HepG2 (cell line): ENCODE data around the gene ACOT8. TPM values are rescaled to one million over a fixed set of nuclear protein-coding genes. Genes with fewer than 3 reads are reported as not detected.

Source experiments
- BCL6 ChIP-seq: IDR thresholded peaks from 2 replicates; pipeline ENCODE4 v1.6.1; 2016; ENCODE audit warnings: missing genetic modification reagents, missing compliant biosample characterization
- CENPX ChIP-seq: sonication (generic); formaldehyde crosslinking; IDR thresholded peaks from 2 replicates; pipeline ENCODE4 v1.9.0; 2021; ENCODE audit warnings: mild to moderate bottlenecking, missing genetic modification reagents, moderate library complexity
- GPN1 ChIP-seq: sonication (generic); formaldehyde crosslinking; IDR thresholded peaks from 2 replicates; pipeline ENCODE4 v1.5.1; 2020; ENCODE audit warnings: missing genetic modification reagents, borderline replicate concordance
- HNRNPK ChIP-seq: fragments of 200-400 bp; formaldehyde crosslinking; IDR thresholded peaks from 2 replicates; pipeline ENCODE4 v1.6.1; 2018; ENCODE audit warnings: low read length, low read depth, moderate library complexity, mild to moderate bottlenecking; ENCODE audit not compliant: poor library complexity, severe bottlenecking
- MXD1 ChIP-seq: sonication (generic); formaldehyde crosslinking; IDR thresholded peaks from 2 replicates; pipeline ENCODE4 v1.4.0; 2020; ENCODE audit warnings: mild to moderate bottlenecking, missing genetic modification reagents
- POLR2G ChIP-seq: fragments of 200-400 bp; formaldehyde crosslinking; IDR thresholded peaks from 2 replicates; pipeline ENCODE4 v1.6.1; 2018; ENCODE audit warnings: mild to moderate bottlenecking, low read depth, low read length, moderate library complexity
- SYNCRIP ChIP-seq: fragments of 200-400 bp; formaldehyde crosslinking; IDR thresholded peaks from 2 replicates; pipeline ENCODE4 v1.6.1; 2018; ENCODE audit warnings: mild to moderate bottlenecking, low read depth, low read length; ENCODE audit not compliant: insufficient read depth
- TCF12 ChIP-seq, 2 experiments: fragments of 450-650 bp in 1 of 2; sonication (generic) in 1 of 2; formaldehyde crosslinking in 1 of 2; IDR thresholded peaks; 2 replicates each; pipeline versions ENCODE4 v1.6.1 to v1.8.0; 2017 to 2022; ENCODE audit warnings: antibody characterized with exemption in 1 of 2, mild to moderate bottlenecking in 1 of 2, missing genetic modification reagents in 1 of 2, moderate library complexity in 1 of 2
- XBP1 ChIP-seq: sonication (generic); formaldehyde crosslinking; IDR thresholded peaks from 2 replicates; pipeline ENCODE4 v1.5.0; 2020; ENCODE audit warnings: missing genetic modification reagents
- ZBTB21 ChIP-seq: sonication (generic); formaldehyde crosslinking; IDR thresholded peaks from 2 replicates; pipeline ENCODE4 v1.4.0; 2020; ENCODE audit warnings: missing genetic modification reagents
- ZBTB4 ChIP-seq: sonication (generic); formaldehyde crosslinking; IDR thresholded peaks from 2 replicates; pipeline ENCODE4 v1.4.0; 2020; ENCODE audit warnings: missing genetic modification reagents, mild to moderate bottlenecking, borderline replicate concordance
- ZNF275 ChIP-seq: sonication (generic); formaldehyde crosslinking; IDR thresholded peaks from 2 replicates; pipeline ENCODE4 v1.8.0; 2022; ENCODE audit warnings: missing genetic modification reagents, mild to moderate bottlenecking, inconsistent platforms, borderline replicate concordance
- ZNF280B ChIP-seq: sonication (generic); formaldehyde crosslinking; IDR thresholded peaks from 2 replicates; pipeline ENCODE4 v1.5.0; 2020; ENCODE audit warnings: missing genetic modification reagents, mild to moderate bottlenecking, borderline replicate concordance
- ZNF3 ChIP-seq: IDR thresholded peaks from 2 replicates; pipeline ENCODE4 v1.7.0; 2017; ENCODE audit warnings: inconsistent platforms
- ZNF441 ChIP-seq: sonication (generic); formaldehyde crosslinking; IDR thresholded peaks from 2 replicates; pipeline ENCODE4 v1.7.0; 2021; ENCODE audit warnings: missing genetic modification reagents, borderline replicate concordance
- ZNF557 ChIP-seq: sonication (generic); formaldehyde crosslinking; IDR thresholded peaks from 2 replicates; pipeline ENCODE4 v1.4.0; 2020; ENCODE audit warnings: missing genetic modification reagents
- ZNF558 ChIP-seq: sonication (generic); formaldehyde crosslinking; IDR thresholded peaks from 2 replicates; pipeline ENCODE4 v1.9.0; 2022; ENCODE audit warnings: mild to moderate bottlenecking, missing genetic modification reagents, borderline replicate concordance
- ZNF7 ChIP-seq: IDR thresholded peaks from 2 replicates; pipeline ENCODE4 v1.6.1; 2016; ENCODE audit warnings: missing biosample characterization, missing genetic modification reagents
- ZNF770 ChIP-seq: sonication (generic); formaldehyde crosslinking; IDR thresholded peaks from 2 replicates; pipeline ENCODE4 v1.5.0; 2020; ENCODE audit warnings: mild to moderate bottlenecking, missing genetic modification reagents
- ZSCAN9 ChIP-seq: IDR thresholded peaks from 2 replicates; pipeline ENCODE4 v1.6.1; 2016; ENCODE audit warnings: borderline replicate concordance
- polyA plus RNA-seq, 8 experiments: library from polyadenylated mRNA; depleted of rRNA in 3 of 8; stranded (reverse) in 7 of 8; unstranded in 1 of 8; fragments of >200 nt; fragmentation: Illumina TruSeq in 4 of 8; extraction: Trizol in 4 of 8; gene quantifications; 2 replicates each; pipeline versions ENCODE4 v1.2.1 to v1.2.3, GENCODE V29; 2011 to 2016; ENCODE audit warnings: low read depth in 4 of 8, missing spikeins in 1 of 8, mixed read lengths in 1 of 8; ENCODE audit not compliant: insufficient read depth in 1 of 8
- total RNA-seq, 5 experiments: library from RNA; depleted of rRNA; stranded (reverse); fragments of >200 nt; fragmentation: Illumina TruSeq; extraction: Trizol; gene quantifications; 2 replicates each; pipeline ENCODE4 v1.2.3, GENCODE V29; 2016; ENCODE audit warnings: low read depth in 1 of 5

The ACOT8 gene
- total and polyA plus RNA-seq, 2 of the 13 experiments (the other 11 are each of a cell fraction or from before 2014, with no cell fraction given), result 31.4 to 45.5 TPM

- no peak for TF ChIP-seq TCF12 (IDR thresholded peaks at IDR 0.05)
- no peak for TF ChIP-seq TCF12 (CRISPR knock-in tag; IDR thresholded peaks at IDR 0.05)
- TF ChIP-seq XBP1, result no peak
- TF ChIP-seq ZNF7 (CRISPR knock-in tag), result no peak
- peak; percentile 59; the same call in 1 of the 2 replicates for TF ChIP-seq ZNF3 (CRISPR knock-in tag)
- no peak for TF ChIP-seq CENPX (CRISPR knock-in tag)
- no peak for TF ChIP-seq ZNF441 (CRISPR knock-in tag)
- TF ChIP-seq ZNF770, result peak; percentile 89
- no peak for TF ChIP-seq ZNF280B
- TF ChIP-seq POLR2G, result no peak
- no peak for TF ChIP-seq ZNF558 (CRISPR knock-in tag)
- TF ChIP-seq GPN1 (CRISPR knock-in tag), result no peak
- no peak for TF ChIP-seq MXD1 (CRISPR knock-in tag)
- TF ChIP-seq HNRNPK, result no peak
- TF ChIP-seq ZSCAN9, result no peak
- TF ChIP-seq ZNF275, result no peak
- TF ChIP-seq ZBTB21, result no peak
- TF ChIP-seq ZNF557 (CRISPR knock-in tag), result peak; percentile 49; the same call in 1 of the 2 replicates
- TF ChIP-seq SYNCRIP, result no peak
- no peak for TF ChIP-seq ZBTB4 (CRISPR knock-in tag)
- no peak for TF ChIP-seq BCL6 (CRISPR knock-in tag)
Observed at GRCh38 chr20:45861221-45862075, 4.3 kb upstream of the ACOT8 start (continued).
